Peyer's patch (tissue), 4 donors: ENCODE data around the gene IFNL4. TPM values are rescaled to one million over a fixed set of nuclear protein-coding genes. Genes with fewer than 3 reads are reported as not detected.

Experiments
- DNase-seq, 3 donors: peaks; one replicate each; pipeline ENCODE4 v3.0.0-alpha.2; 2017 to 2019
- H3K27ac ChIP-seq, 4 donors: fragments of 200-600 bp; sonication (generic); one replicate each; pipeline ENCODE4 v1.5.1; 2016 to 2019
- H3K27me3 ChIP-seq, 2 donors: fragments of 200-600 bp; sonication (generic); one replicate each; pipeline ENCODE4 v1.5.1; 2019
- H3K36me3 ChIP-seq, 3 donors: fragments of 200-600 bp; sonication (generic); one replicate each; pipeline ENCODE4 v1.5.1; 2016 to 2019
- H3K4me1 ChIP-seq, 4 donors: fragments of 200-600 bp; sonication (generic); one replicate each; pipeline ENCODE4 v1.5.1; 2016 to 2019
- H3K4me3 ChIP-seq, 4 donors: fragments of 200-600 bp; sonication (generic); 1 replicate in 3 of 4; 2 replicates in 1 of 4; pipeline ENCODE4 v1.5.1; 2016 to 2019; ENCODE audit warnings: mild to moderate bottlenecking in 1 of 4
- H3K9me3 ChIP-seq, 4 donors: fragments of 200-600 bp; sonication (generic); one replicate each; pipeline ENCODE4 v1.5.1; 2016 to 2019; ENCODE audit warnings: mild to moderate bottlenecking in 1 of 4
- CTCF ChIP-seq, 6 experiments: fragments of 450-650 bp in 4 of 6; fragments of 200-600 bp in 2 of 6; sonication (generic) in 1 of 6; IDR thresholded peaks; one replicate each; pipeline ENCODE4 v1.5.1; 2017 to 2019; ENCODE audit warnings: antibody characterized with exemption in 6 of 6, mild to moderate bottlenecking in 3 of 6, moderate library complexity in 1 of 6
- POLR2A ChIP-seq, 2 donors: fragments of 450-650 bp; IDR thresholded peaks; one replicate each; pipeline ENCODE4 v1.5.1; 2017; ENCODE audit warnings: antibody characterized with exemption in 2 of 2, mild to moderate bottlenecking in 2 of 2, moderate library complexity in 2 of 2
- total RNA-seq, 4 donors: library from RNA; depleted of rRNA; stranded (reverse); fragments of >200 nt; gene quantifications; one replicate each; pipeline ENCODE4 v1.1.0, GENCODE V29; 2016

The IFNL4 gene
- total RNA-seq, 4 donors from 2014 or later: not detected

GRCh38 chr19:39240421-39240820 lies 8.2 kb downstream of the IFNL4 start:
- TF ChIP-seq POLR2A (IDR thresholded peaks at IDR 0.05) (no peak), CTCF (IDR thresholded peaks at IDR 0.05) (no peak)
- no peak for DNase-seq
- peaks cover 0 to 7% (median 3%) of the 10 kb centered on the region in 4 donors for H3K4me1 ChIP-seq
- no peak overlapping the region for H3K27ac ChIP-seq
- H3K4me3 ChIP-seq: no peak overlapping the region
- no peaks in the 10 kb centered on the region for H3K27me3 ChIP-seq
- no peaks in the 10 kb centered on the region for H3K36me3 ChIP-seq
- no peaks in the 10 kb centered on the region for H3K9me3 ChIP-seq

- no peak for DNase-seq
- no peaks in the 10 kb centered on the region for H3K36me3 ChIP-seq
- no peak overlapping the region for H3K27ac ChIP-seq
- no peaks in the 10 kb centered on the region for H3K9me3 ChIP-seq
- no peak overlapping the region for H3K4me3 ChIP-seq
- TF ChIP-seq CTCF (IDR thresholded peaks at IDR 0.05) (no peak), POLR2A (IDR thresholded peaks at IDR 0.05) (no peak)
- H3K27me3 ChIP-seq: no peaks in the 10 kb centered on the region
- H3K4me1 ChIP-seq: peaks cover 0 to 7% (median 3%) of the 10 kb centered on the region in 4 donors
These were observed 9.7 kb downstream of the IFNL4 start for GRCh38 chr19:39238944-39239343.

GRCh38 chr19:39238209-39238608 lies 10.4 kb downstream of the IFNL4 start:
- no peak for TF ChIP-seq POLR2A (IDR thresholded peaks at IDR 0.05)
- no peak for TF ChIP-seq CTCF (IDR thresholded peaks at IDR 0.05)
- Histone ChIP-seq H3K27ac (no peak overlapping the region), H3K4me3 (no peak overlapping the region), H3K27me3 (no peaks in the 10 kb centered on the region), H3K36me3 (no peaks in the 10 kb centered on the region), H3K9me3 (no peaks in the 10 kb centered on the region), H3K4me1 (peaks cover 0 to 7% (median 3%) of the 10 kb centered on the region in 4 donors)
- DNase-seq: no peak

- Histone ChIP-seq H3K27me3 (no peaks in the 10 kb centered on the region), H3K4me3 (peak overlapping the region in 2 of 4 donors; percentile 25 to 31), H3K27ac (peak overlapping the region in 2 of 4 donors; percentile 19 to 39), H3K36me3 (no peaks in the 10 kb centered on the region), H3K9me3 (no peaks in the 10 kb centered on the region), H3K4me1 (peaks cover 0 to 7% (median 3%) of the 10 kb centered on the region in 4 donors)
- TF ChIP-seq POLR2A (IDR thresholded peaks at IDR 0.05): no peak
- TF ChIP-seq CTCF (IDR thresholded peaks at IDR 0.05): no peak
- peak; percentile 70 to 83 (median 75) for DNase-seq
These were observed 11.2 kb downstream of the IFNL4 start for GRCh38 chr19:39237200-39238184.

- peak in 2 of 3 donors; percentile 24 to 73 for DNase-seq
- H3K4me3 ChIP-seq: no peak overlapping the region
- TF ChIP-seq CTCF (IDR thresholded peaks at IDR 0.05): no peak
- TF ChIP-seq POLR2A (IDR thresholded peaks at IDR 0.05): no peak
These were observed 12.1 kb downstream of the IFNL4 start for GRCh38 chr19:39236527-39236926.

More at GRCh38 chr19:39236527-39236926, 12.1 kb downstream of the IFNL4 start:
- Histone ChIP-seq H3K36me3 (no peaks in the 10 kb centered on the region), H3K27me3 (no peaks in the 10 kb centered on the region), H3K9me3 (no peaks in the 10 kb centered on the region), H3K27ac (peak overlapping the region in 1 of 4 donors; percentile 13), H3K4me1 (peaks cover 0 to 7% (median 3%) of the 10 kb centered on the region in 4 donors)
